Fibroblast of villous mesenchyme (primary cell): ENCODE measurements around the gene BST1. TPM values are rescaled to one million over a fixed set of nuclear protein-coding genes. Genes with fewer than 3 reads are reported as not detected.
"Not testable (repeated sequence)": the region's sequence is repeated elsewhere in the genome, so short reads cannot be mapped to it uniquely, and the experiment has no call there.

Experiments used
- DNase-seq: peaks from one replicate; pipeline ENCODE4 v3.0.0-alpha.2; 2010; ENCODE audit warnings: low read depth
- H3K4me3 ChIP-seq: 2 replicates; pipeline ENCODE4 v1.5.1; 2011; ENCODE audit warnings: low read depth, mild to moderate bottlenecking, low read length
- total RNA-seq: library from RNA; depleted of rRNA; stranded (reverse); fragments of >200 nt; gene quantifications from 2 replicates; pipeline ENCODE4 v1.2.3, GENCODE V29; 2012
- TF ChIP-seq, protein P1 (sequence below): IDR thresholded peaks from 2 replicates; pipeline ENCODE4 v1.5.1; 2012; ENCODE audit warnings: low read depth, mild to moderate bottlenecking, low read length; ENCODE audit not compliant: insufficient read depth

The BST1 gene
- total RNA-seq, 1 donor = 19.9 TPM

DNA sequence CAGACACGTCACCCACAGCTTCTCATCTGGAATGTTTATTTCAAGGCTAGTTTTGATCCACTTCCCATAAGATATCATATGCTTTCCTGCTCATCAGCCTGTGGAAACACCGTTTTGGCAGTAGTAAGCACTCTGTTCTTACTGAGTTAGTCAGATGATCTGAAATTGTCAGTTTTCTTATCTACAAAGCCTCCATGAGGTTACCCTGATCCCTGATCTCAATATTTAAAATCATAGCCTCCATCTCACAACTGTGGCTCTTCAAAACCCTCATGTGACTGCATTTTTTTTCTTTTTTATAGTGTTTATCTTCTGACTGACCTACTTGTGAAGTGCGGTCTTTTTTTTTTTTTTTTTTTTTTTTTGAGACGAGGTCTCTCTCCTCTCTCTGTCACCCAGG lies 22.7 kb downstream of the BST1 start:
- TF ChIP-seq, protein P1, sequence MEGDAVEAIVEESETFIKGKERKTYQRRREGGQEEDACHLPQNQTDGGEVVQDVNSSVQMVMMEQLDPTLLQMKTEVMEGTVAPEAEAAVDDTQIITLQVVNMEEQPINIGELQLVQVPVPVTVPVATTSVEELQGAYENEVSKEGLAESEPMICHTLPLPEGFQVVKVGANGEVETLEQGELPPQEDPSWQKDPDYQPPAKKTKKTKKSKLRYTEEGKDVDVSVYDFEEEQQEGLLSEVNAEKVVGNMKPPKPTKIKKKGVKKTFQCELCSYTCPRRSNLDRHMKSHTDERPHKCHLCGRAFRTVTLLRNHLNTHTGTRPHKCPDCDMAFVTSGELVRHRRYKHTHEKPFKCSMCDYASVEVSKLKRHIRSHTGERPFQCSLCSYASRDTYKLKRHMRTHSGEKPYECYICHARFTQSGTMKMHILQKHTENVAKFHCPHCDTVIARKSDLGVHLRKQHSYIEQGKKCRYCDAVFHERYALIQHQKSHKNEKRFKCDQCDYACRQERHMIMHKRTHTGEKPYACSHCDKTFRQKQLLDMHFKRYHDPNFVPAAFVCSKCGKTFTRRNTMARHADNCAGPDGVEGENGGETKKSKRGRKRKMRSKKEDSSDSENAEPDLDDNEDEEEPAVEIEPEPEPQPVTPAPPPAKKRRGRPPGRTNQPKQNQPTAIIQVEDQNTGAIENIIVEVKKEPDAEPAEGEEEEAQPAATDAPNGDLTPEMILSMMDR = no peak
- DNase-seq = peak; percentile 82
- H3K4me3 ChIP-seq = no peak overlapping the region

DNA sequence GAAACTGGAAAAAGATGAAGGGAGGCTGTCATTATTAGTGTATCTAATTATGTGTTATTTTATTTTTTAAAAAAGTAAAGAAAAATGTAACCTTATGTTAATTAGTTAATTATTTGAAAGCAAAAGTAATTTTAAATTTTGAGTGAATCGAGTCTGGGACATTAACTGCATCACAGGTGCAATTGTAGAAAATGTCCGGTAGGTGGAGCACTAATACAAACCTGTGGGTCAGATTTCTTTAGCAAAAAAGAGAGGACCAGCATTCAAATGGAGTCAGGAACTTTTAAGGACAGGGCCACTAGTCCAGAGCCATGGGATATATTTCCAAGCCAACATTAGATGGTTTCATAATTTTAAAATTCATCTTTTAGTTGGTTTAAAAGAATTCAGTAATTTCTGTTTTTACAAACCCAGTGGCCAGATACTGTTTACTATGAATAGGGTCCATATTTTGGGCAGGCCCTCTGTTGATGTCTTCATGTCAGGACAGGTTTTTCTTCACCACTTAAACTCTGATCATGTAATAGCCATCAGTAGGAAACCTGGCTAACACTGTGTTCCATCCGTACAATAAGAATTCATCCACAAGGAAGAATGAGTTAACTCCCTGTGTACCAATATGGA lies 27.2 kb downstream of the BST1 start:
- H3K4me3 ChIP-seq = no peak overlapping the region
- DNase-seq = peak; percentile 64
- TF ChIP-seq, protein P1 = peak; percentile 80

DNA sequence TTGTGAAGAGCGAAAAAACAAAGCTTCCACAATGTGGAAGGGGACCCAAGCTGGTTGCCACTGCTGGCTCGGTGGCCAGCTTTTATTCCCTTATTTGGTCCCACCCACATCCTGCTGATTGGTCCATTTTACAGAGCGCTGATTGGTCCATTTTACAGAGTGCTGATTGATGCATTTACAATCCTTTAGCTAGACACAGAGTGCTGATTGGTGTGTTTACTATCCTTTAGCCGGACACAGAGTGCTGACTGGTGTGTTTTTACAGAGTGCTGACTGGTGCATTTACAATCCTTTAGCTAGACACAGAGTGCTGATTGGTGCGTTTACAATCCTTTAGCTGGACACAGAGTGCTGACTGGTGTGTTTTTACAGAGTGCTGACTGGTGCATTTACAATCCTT lies 30.2 kb downstream of the BST1 start:
- DNase-seq, H3K4me3 ChIP-seq: not testable (repeated sequence)

DNA sequence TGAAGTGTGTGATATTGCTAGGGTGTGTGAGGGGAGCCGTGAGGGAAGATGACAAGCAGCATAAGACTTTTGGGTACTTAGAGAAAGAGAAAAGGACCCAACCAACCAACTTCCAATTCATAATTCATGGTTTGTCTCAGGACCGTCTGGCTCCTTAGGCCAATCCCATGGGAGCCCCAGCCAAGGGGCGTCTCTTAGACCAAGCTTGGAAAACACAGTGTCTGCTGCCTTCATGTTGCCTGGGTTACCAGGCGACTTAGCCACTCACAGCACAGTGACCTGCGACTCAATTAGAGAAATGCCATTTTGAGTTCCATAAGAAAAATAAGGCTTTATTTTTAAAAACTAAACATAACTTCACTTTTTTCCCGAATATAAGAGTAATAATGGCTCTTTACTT lies 32.7 kb downstream of the BST1 start:
- H3K4me3 ChIP-seq = no peak overlapping the region
- no peak for DNase-seq
- TF ChIP-seq, protein P1 = no peak

DNA sequence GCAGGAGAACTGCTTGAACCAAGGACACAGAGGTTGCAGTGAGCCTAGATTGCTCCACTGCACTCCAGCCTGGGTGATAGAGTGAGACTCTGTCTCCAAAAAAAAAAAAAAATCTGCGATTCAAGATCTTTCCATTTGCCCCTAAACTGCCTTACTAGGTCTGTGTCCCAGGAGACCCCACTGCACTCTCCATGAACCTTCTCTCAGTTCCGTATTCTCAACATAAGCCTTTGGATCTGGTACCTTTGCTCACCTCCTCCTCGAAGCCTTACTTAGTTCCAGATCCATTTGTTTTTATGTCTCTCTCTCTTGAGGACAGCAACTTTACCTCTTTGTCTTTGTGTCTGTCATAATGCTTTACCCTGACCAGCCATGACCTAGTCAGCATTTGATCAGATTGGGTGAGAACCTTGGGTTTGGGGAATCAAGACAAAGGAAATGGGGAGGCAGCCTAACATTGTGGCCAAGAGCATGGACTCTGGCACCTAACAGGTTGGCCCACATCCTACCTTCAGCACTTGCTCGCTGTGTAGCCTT lies 33.7 kb downstream of the BST1 start:
- TF ChIP-seq, protein P1 = no peak
- DNase-seq = no peak
- no peak overlapping the region for H3K4me3 ChIP-seq

DNA sequence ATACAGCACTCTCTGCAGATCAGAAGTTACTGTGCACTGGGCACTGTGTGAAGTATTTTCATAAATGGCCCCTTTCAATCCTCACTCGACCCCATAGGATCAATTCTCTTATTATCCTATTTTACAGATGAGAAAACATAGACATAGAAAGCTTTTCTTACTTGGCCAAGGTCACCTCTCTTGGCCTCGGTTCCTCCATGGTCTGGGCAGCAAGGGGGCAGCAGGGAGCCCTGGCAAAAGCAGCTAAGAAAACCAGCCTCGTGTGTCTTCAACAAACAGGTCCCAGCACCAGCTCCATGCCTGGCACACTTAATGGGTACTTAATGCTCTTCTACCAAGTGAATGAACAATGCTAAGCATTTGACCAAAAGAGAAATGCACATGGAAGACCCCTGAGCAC lies 34.4 kb downstream of the BST1 start:
- DNase-seq = no peak
- TF ChIP-seq, protein P1 = no peak
- no peak overlapping the region for H3K4me3 ChIP-seq

DNA sequence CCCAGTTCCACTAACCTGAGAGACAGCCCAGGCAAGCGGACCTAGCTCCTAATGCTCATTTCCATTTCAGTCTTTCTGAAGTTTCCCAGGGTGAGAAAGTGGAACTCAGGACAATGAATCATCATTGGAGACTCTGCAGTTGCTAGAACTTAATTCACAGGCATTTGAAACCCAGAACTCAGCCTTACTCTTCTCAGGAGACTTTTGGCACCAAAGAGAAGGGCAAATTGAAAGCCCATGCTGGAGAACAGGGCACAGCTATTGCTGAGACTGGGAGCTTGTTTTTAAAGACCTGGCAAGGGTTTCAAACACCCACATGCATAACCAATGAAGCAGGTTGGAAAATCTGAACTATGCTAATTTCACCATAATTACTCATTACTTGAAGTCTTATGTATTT lies 36.0 kb downstream of the BST1 start:
- TF ChIP-seq, protein P1 = no peak
- DNase-seq = no peak
- no peak overlapping the region for H3K4me3 ChIP-seq
